ENCODE measurements around the gene TRPM2. TPM values are rescaled to one million over a fixed set of nuclear protein-coding genes. Genes with fewer than 3 reads are reported as not detected.

The TRPM2 gene
- total RNA-seq, 1 experiment from 2014 or later = 11.0 TPM

GRCh38 chr21:44306936-44307704 lies 46.3 kb upstream of the TRPM2 start:
- TF ChIP-seq CTCF (IDR thresholded peaks at IDR 0.05; ENCODE audit: unreplicated experiment) = no peak
- no TSS peak for BruUV-seq (replicated peaks)
- CTCF ChIA-PET = interaction anchor here (0.6 kb wide), 1 partner anchor 16 kb away, joined by 3 read pairs; no protein-coding TSS in a partner anchor
- H3K4me3 Mint-ChIP-seq (ENCODE audit: unreplicated experiment) = no peak overlapping the region
- no peaks in the 10 kb centered on the region for H3K27me3 Mint-ChIP-seq (ENCODE audit: insufficient read depth, unreplicated experiment)
- DNase-seq (ENCODE audit: unreplicated experiment) = no peak
- intact Hi-C loops (cut with micrococcal nuclease) = no loop called here
- H3K36me3 Mint-ChIP-seq (ENCODE audit: insufficient read depth, unreplicated experiment) = peaks cover 12% of the 10 kb centered on the region
- H3K27ac Mint-ChIP-seq (ENCODE audit: low read depth, unreplicated experiment) = no peak overlapping the region
- POLR2A ChIA-PET = no interaction called here
- no peaks in the 10 kb centered on the region for H3K9me3 Mint-ChIP-seq (ENCODE audit: unreplicated experiment)
- H3K4me1 Mint-ChIP-seq (ENCODE audit: insufficient read depth, unreplicated experiment) = peaks cover 3% of the 10 kb centered on the region

GRCh38 chr21:44310628-44311507 lies 42.6 kb upstream of the TRPM2 start:
- no peaks in the 10 kb centered on the region for H3K4me1 Mint-ChIP-seq (ENCODE audit: insufficient read depth, unreplicated experiment)
- CTCF ChIA-PET = no interaction called here
- DNase-seq (ENCODE audit: unreplicated experiment) = no peak
- peaks cover 13% of the 10 kb centered on the region for H3K36me3 Mint-ChIP-seq (ENCODE audit: insufficient read depth, unreplicated experiment)
- no TSS peak for BruUV-seq (replicated peaks)
- POLR2A ChIA-PET = no interaction called here
- no peak for TF ChIP-seq CTCF (IDR thresholded peaks at IDR 0.05; ENCODE audit: unreplicated experiment)
- no peaks in the 10 kb centered on the region for H3K9me3 Mint-ChIP-seq (ENCODE audit: unreplicated experiment)
- no peaks in the 10 kb centered on the region for H3K27me3 Mint-ChIP-seq (ENCODE audit: insufficient read depth, unreplicated experiment)
- H3K27ac Mint-ChIP-seq (ENCODE audit: low read depth, unreplicated experiment) = no peak overlapping the region
- H3K4me3 Mint-ChIP-seq (ENCODE audit: unreplicated experiment) = no peak overlapping the region
- intact Hi-C loops (cut with micrococcal nuclease) = no loop called here

GRCh38 chr21:44312089-44312488 lies 41.3 kb upstream of the TRPM2 start:
- H3K4me1 Mint-ChIP-seq (ENCODE audit: insufficient read depth, unreplicated experiment) = no peaks in the 10 kb centered on the region
- ChIA-PET CTCF (interaction anchor here (1.9 kb wide), 1 partner anchor 8 kb away, joined by 6 read pairs; no protein-coding TSS in a partner anchor), POLR2A (interaction anchor here (0.5 kb wide), 1 partner anchor 331 kb away, joined by 3 read pairs; no protein-coding TSS in a partner anchor)
- no peak for TF ChIP-seq CTCF (IDR thresholded peaks at IDR 0.05; ENCODE audit: unreplicated experiment)
- no peaks in the 10 kb centered on the region for H3K27me3 Mint-ChIP-seq (ENCODE audit: insufficient read depth, unreplicated experiment)
- no TSS peak for BruUV-seq (replicated peaks)
- no peak overlapping the region for H3K27ac Mint-ChIP-seq (ENCODE audit: low read depth, unreplicated experiment)
- H3K9me3 Mint-ChIP-seq (ENCODE audit: unreplicated experiment) = no peaks in the 10 kb centered on the region
- no peak for DNase-seq (ENCODE audit: unreplicated experiment)
- no peak overlapping the region for H3K4me3 Mint-ChIP-seq (ENCODE audit: unreplicated experiment)
- intact Hi-C loops (cut with micrococcal nuclease) = no loop called here
- peaks cover 13% of the 10 kb centered on the region for H3K36me3 Mint-ChIP-seq (ENCODE audit: insufficient read depth, unreplicated experiment)

- DNase-seq (ENCODE audit: unreplicated experiment) = no peak
- BruUV-seq (replicated peaks) = no TSS peak
- POLR2A ChIA-PET = no interaction called here
- H3K27me3 Mint-ChIP-seq (ENCODE audit: insufficient read depth, unreplicated experiment) = no peaks in the 10 kb centered on the region
- no peaks in the 10 kb centered on the region for H3K4me1 Mint-ChIP-seq (ENCODE audit: insufficient read depth, unreplicated experiment)
- TF ChIP-seq CTCF (IDR thresholded peaks at IDR 0.05; ENCODE audit: unreplicated experiment) = no peak
- no peaks in the 10 kb centered on the region for H3K9me3 Mint-ChIP-seq (ENCODE audit: unreplicated experiment)
- no peak overlapping the region for H3K27ac Mint-ChIP-seq (ENCODE audit: low read depth, unreplicated experiment)
- H3K36me3 Mint-ChIP-seq (ENCODE audit: insufficient read depth, unreplicated experiment) = peaks cover 13% of the 10 kb centered on the region
- no peak overlapping the region for H3K4me3 Mint-ChIP-seq (ENCODE audit: unreplicated experiment)
- intact Hi-C loops (cut with micrococcal nuclease) = no loop called here
- CTCF ChIA-PET = interaction anchor here (1.9 kb wide), 1 partner anchor 9 kb away, joined by 6 read pairs; no protein-coding TSS in a partner anchor
These were observed 40.7 kb upstream of the TRPM2 start for GRCh38 chr21:44312716-44313115.

Measured in MCF 10A (cell line).